Cardiac septum (tissue), 1 donor: ENCODE data around the gene YPEL1. TPM values are rescaled to one million over a fixed set of nuclear protein-coding genes. Genes with fewer than 3 reads are reported as not detected.
A peak's percentile ranks its signal among the peaks of the same experiment; 100 is the strongest.

Source experiments
- DNase-seq: peaks from one replicate; pipeline ENCODE4 v3.0.0-alpha.2; 2020; ENCODE audit warnings: low spot score
- intact Hi-C: fragments of 100-400 bp; cut with DNase I; formaldehyde crosslinking; loops from one replicate; pipeline ENCODE4 v1.14.0; 2022
- total RNA-seq: library from RNA; stranded (reverse); fragmentation: NEBNext Ultra II Directional; extraction: Animal tissue kit (Norgen Biotek cat#: 25700); gene quantifications from one replicate; pipeline ENCODE4 v1.2.1, GENCODE V29; 2021
- donor health status: DM: no; HTN: no; CAD: no.

YPEL1 gene
- total RNA-seq, 1 donor from 2014 or later = 9.6 TPM

- DNase-seq = no peak
- intact Hi-C loops = no loop called here
Observed at GRCh38 chr22:21673534-21674321, 61.9 kb downstream of the YPEL1 start.

- intact Hi-C loops = no loop called here
Observed at GRCh38 chr22:21672107-21672629, 63.4 kb downstream of the YPEL1 start.

GRCh38 chr22:21669026-21669425 is 66.6 kb downstream of the YPEL1 start:
- DNase-seq = no peak
- intact Hi-C loops = loop anchor here (5.0 kb wide), 1 partner anchor 273 kb away; no protein-coding TSS in a partner anchor

More at GRCh38 chr22:21672107-21672629, 63.4 kb downstream of the YPEL1 start:
- no peak for DNase-seq

- no peak for DNase-seq
- intact Hi-C loops = loop anchor here (5.0 kb wide), 1 partner anchor 276 kb away; no protein-coding TSS in a partner anchor
Observed at GRCh38 chr22:21666786-21667185, 68.8 kb downstream of the YPEL1 start.

- DNase-seq = no peak
- intact Hi-C loops = loop anchor here (5.0 kb wide), 1 partner anchor 277 kb away; no protein-coding TSS in a partner anchor
Observed at GRCh38 chr22:21665047-21665851, 70.3 kb downstream of the YPEL1 start.

- intact Hi-C loops = no loop called here
- DNase-seq = no peak
Observed at GRCh38 chr22:21663738-21664137, 71.9 kb downstream of the YPEL1 start.

- intact Hi-C loops = no loop called here
- DNase-seq = no peak
Observed at GRCh38 chr22:21661991-21662390, 73.6 kb downstream of the YPEL1 start.

- intact Hi-C loops = no loop called here
- no peak for DNase-seq
Observed at GRCh38 chr22:21660904-21661303, 74.7 kb downstream of the YPEL1 start.

- intact Hi-C loops = no loop called here
- no peak for DNase-seq
Observed at GRCh38 chr22:21659864-21660525, 75.6 kb downstream of the YPEL1 start.

- DNase-seq = peak; percentile 86
- intact Hi-C loops = no loop called here
Observed at GRCh38 chr22:21657360-21658032, 78.1 kb downstream of the YPEL1 start.

- DNase-seq = no peak
- intact Hi-C loops = no loop called here
Observed at GRCh38 chr22:21657020-21657359, 78.6 kb downstream of the YPEL1 start.

- DNase-seq = no peak
- intact Hi-C loops = no loop called here
Observed at GRCh38 chr22:21652547-21653545, 82.7 kb downstream of the YPEL1 start.

GRCh38 chr22:21652010-21652546 is 83.5 kb downstream of the YPEL1 start:
- intact Hi-C loops = no loop called here
- peak; percentile 95 for DNase-seq

GRCh38 chr22:21651521-21652009 is 84.0 kb downstream of the YPEL1 start:
- DNase-seq = no peak
- intact Hi-C loops = no loop called here

GRCh38 chr22:21650823-21651520 is 84.6 kb downstream of the YPEL1 start:
- intact Hi-C loops = no loop called here
- no peak for DNase-seq

- intact Hi-C loops = no loop called here
- DNase-seq = no peak
Observed at GRCh38 chr22:21650280-21650679, 85.3 kb downstream of the YPEL1 start.
